Peyer's patch (tissue), 4 donors: ENCODE results near the gene B4GALNT2. TPM values are rescaled to one million over a fixed set of nuclear protein-coding genes. Genes with fewer than 3 reads are reported as not detected.

ENCODE experiments used
- DNase-seq, 3 donors: peaks; one replicate each; pipeline ENCODE4 v3.0.0-alpha.2; 2017 to 2019
- H3K27ac ChIP-seq, 4 donors: fragments of 200-600 bp; sonication (generic); one replicate each; pipeline ENCODE4 v1.5.1; 2016 to 2019
- H3K27me3 ChIP-seq, 2 donors: fragments of 200-600 bp; sonication (generic); one replicate each; pipeline ENCODE4 v1.5.1; 2019
- H3K36me3 ChIP-seq, 3 donors: fragments of 200-600 bp; sonication (generic); one replicate each; pipeline ENCODE4 v1.5.1; 2016 to 2019
- H3K4me1 ChIP-seq, 4 donors: fragments of 200-600 bp; sonication (generic); one replicate each; pipeline ENCODE4 v1.5.1; 2016 to 2019
- H3K4me3 ChIP-seq, 4 donors: fragments of 200-600 bp; sonication (generic); 1 replicate in 3 of 4; 2 replicates in 1 of 4; pipeline ENCODE4 v1.5.1; 2016 to 2019; ENCODE audit warnings: mild to moderate bottlenecking in 1 of 4
- H3K9me3 ChIP-seq, 4 donors: fragments of 200-600 bp; sonication (generic); one replicate each; pipeline ENCODE4 v1.5.1; 2016 to 2019; ENCODE audit warnings: mild to moderate bottlenecking in 1 of 4
- POLR2A ChIP-seq, 2 donors: fragments of 450-650 bp; IDR thresholded peaks; one replicate each; pipeline ENCODE4 v1.5.1; 2017; ENCODE audit warnings: antibody characterized with exemption in 2 of 2, mild to moderate bottlenecking in 2 of 2, moderate library complexity in 2 of 2
- total RNA-seq, 4 donors: library from RNA; depleted of rRNA; stranded (reverse); fragments of >200 nt; gene quantifications; one replicate each; pipeline ENCODE4 v1.1.0, GENCODE V29; 2016
- TF ChIP-seq, protein P1 (sequence below), 6 experiments: fragments of 450-650 bp in 4 of 6; fragments of 200-600 bp in 2 of 6; sonication (generic) in 1 of 6; IDR thresholded peaks; one replicate each; pipeline ENCODE4 v1.5.1; 2017 to 2019; ENCODE audit warnings: antibody characterized with exemption in 6 of 6, mild to moderate bottlenecking in 3 of 6, moderate library complexity in 1 of 6

B4GALNT2 gene
- total RNA-seq, 4 donors from 2014 or later, result 0.83 to 11.2 (median 7.5) TPM

DNA sequence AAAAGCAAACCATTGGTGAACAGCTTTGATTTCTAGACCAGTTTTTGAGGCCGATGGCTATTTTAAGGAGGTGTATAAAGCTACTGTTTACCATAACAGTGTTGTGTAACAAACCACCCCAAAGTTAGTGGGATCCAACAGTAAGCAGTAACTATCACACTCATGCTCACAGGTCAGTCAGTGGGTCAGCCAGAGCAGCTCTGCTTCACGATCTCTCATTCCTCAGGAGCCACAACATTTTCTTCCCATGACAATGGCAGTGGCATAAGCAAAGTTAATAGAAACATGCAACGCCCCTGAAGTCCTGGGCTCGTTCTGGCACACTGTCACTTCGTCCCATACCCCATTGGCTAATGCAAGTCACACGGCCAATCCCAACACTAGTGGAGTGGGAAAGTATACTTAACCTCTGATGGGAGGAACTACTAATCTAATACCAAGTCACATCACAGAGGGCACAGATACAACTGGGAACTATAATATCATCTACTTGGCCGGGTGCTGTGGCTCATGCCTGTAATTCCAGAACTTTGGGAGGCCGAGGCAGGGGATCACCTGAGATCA is 28.0 kb upstream of the B4GALNT2 start:
- Histone ChIP-seq H3K36me3 (no peaks in the 10 kb centered on the region), H3K9me3 (no peaks in the 10 kb centered on the region), H3K4me3 (no peak overlapping the region), H3K4me1 (no peaks in the 10 kb centered on the region), H3K27ac (no peak overlapping the region), H3K27me3 (no peaks in the 10 kb centered on the region)
- no peak for DNase-seq
- TF ChIP-seq, protein P1, sequence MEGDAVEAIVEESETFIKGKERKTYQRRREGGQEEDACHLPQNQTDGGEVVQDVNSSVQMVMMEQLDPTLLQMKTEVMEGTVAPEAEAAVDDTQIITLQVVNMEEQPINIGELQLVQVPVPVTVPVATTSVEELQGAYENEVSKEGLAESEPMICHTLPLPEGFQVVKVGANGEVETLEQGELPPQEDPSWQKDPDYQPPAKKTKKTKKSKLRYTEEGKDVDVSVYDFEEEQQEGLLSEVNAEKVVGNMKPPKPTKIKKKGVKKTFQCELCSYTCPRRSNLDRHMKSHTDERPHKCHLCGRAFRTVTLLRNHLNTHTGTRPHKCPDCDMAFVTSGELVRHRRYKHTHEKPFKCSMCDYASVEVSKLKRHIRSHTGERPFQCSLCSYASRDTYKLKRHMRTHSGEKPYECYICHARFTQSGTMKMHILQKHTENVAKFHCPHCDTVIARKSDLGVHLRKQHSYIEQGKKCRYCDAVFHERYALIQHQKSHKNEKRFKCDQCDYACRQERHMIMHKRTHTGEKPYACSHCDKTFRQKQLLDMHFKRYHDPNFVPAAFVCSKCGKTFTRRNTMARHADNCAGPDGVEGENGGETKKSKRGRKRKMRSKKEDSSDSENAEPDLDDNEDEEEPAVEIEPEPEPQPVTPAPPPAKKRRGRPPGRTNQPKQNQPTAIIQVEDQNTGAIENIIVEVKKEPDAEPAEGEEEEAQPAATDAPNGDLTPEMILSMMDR (IDR thresholded peaks at IDR 0.05), result no peak
- TF ChIP-seq POLR2A (IDR thresholded peaks at IDR 0.05), result no peak

DNA sequence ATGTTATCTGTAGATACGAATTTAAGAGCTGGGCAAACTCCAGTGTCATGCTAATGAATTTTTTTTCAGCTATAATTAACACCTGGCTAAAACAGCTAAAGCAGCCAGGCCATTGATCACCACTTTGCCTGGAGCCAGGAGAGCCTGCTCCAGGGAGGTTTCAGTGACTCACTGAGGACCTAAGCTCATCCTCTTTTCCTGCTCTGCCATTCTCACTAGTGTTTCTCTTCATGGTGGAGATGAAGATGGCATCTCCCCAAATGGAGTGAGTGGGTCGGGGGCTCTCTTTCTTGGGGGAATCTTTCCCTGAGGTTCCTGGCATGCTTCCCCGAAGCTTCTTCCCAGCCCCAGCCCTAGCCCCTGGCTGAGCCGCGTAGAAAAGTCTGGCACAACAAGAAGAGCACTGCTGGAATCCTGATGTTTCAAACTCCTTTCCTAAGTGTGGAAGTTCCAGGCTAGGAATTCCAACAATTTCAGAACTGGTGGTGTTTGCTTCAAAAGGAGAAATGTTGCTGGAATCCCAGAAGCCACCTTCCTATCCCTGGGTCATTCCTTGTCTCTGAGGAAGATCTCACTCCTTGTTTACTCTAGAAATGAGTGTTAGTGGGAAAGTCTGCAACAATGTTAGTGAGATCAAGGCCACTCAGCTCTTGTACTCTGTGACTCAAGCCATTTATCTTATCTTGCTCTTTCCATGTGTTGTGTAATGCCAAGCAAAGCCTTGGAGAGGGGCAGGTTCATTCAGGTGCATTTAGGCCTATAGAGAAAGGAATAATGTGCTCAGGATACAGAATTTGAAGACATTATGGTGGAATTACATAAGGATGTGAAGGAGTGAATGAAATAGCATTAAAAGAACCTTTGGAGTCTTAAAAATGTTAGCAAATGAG is 26.0 kb upstream of the B4GALNT2 start:
- DNase-seq, result no peak
- Histone ChIP-seq H3K4me3 (no peak overlapping the region), H3K36me3 (no peaks in the 10 kb centered on the region), H3K27ac (peak overlapping the region in 2 of 4 donors; percentile 57 to 63), H3K9me3 (no peaks in the 10 kb centered on the region), H3K4me1 (no peaks in the 10 kb centered on the region), H3K27me3 (no peaks in the 10 kb centered on the region)
- TF ChIP-seq, protein P1 (IDR thresholded peaks at IDR 0.05), result no peak
- TF ChIP-seq POLR2A (IDR thresholded peaks at IDR 0.05), result no peak

DNA sequence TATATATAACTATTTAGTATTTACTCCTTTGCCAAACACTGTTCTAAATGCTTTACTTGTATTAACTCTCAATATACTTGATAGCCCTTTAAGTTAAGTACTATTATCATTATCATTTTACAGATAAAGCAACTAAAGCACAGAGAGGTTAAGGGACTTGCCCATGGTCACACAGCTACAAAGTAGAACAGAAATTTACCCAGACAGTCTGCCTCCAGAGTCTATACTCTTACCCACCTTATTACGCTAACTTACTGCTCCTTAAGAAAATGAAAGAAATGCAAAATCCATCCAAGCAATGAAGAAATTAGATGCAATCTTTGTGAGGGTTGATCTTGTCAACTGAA is 25.4 kb upstream of the B4GALNT2 start:
- Histone ChIP-seq H3K4me3 (no peak overlapping the region), H3K27me3 (no peaks in the 10 kb centered on the region), H3K27ac (peak overlapping the region in 1 of 4 donors; percentile 63), H3K9me3 (no peaks in the 10 kb centered on the region), H3K4me1 (no peaks in the 10 kb centered on the region), H3K36me3 (no peaks in the 10 kb centered on the region)
- no peak for DNase-seq
- no peak for TF ChIP-seq POLR2A (IDR thresholded peaks at IDR 0.05)
- TF ChIP-seq, protein P1 (IDR thresholded peaks at IDR 0.05), result no peak

DNA sequence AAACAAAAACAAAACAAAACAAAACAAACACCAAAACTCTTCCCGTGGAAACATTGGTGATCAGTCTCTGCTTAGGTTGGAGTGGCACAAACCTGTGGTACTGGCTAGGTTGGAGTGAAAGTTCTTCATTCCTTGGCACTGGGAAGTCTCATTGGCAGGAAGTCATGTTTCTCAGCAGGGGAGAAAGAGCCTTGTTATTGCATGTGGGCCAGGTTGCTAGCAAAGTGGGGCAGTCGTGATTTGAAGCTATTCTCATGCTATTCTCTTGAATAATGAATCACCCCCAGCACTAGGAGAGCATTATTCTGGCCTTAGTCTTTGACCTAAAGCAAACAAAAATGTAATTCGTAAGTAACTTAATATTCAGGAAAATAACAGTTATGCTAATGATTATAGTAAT is 24.3 kb upstream of the B4GALNT2 start:
- no peaks in the 10 kb centered on the region for H3K4me1 ChIP-seq
- H3K27ac ChIP-seq, result no peak overlapping the region
- H3K36me3 ChIP-seq, result no peaks in the 10 kb centered on the region
- no peak for DNase-seq
- no peak overlapping the region for H3K4me3 ChIP-seq
- no peaks in the 10 kb centered on the region for H3K27me3 ChIP-seq
- no peaks in the 10 kb centered on the region for H3K9me3 ChIP-seq
- TF ChIP-seq POLR2A (IDR thresholded peaks at IDR 0.05), result no peak
- TF ChIP-seq, protein P1 (IDR thresholded peaks at IDR 0.05), result no peak

DNA sequence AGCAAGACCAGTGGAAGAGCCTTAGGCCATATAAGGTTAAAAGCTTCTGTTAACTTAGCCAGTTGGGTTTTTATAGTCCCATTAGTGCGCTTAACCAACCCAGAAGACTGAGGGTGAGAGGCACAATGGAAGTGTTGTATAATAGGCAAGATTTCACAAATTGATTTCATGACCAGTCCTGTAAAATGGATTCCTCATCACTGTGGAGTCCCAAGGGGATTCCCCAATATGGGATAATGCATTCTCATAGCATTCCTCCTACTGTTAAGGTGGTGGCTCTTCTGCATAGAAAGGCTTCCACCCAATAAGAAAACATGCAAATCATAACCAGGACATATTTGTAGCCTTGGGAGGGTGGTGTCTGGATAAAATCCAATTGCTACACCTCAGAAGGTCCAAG is 22.1 kb upstream of the B4GALNT2 start:
- Histone ChIP-seq H3K9me3 (no peaks in the 10 kb centered on the region), H3K27me3 (no peaks in the 10 kb centered on the region), H3K36me3 (no peaks in the 10 kb centered on the region), H3K4me3 (no peak overlapping the region), H3K27ac (no peak overlapping the region), H3K4me1 (no peaks in the 10 kb centered on the region)
- TF ChIP-seq, protein P1 (IDR thresholded peaks at IDR 0.05), result no peak
- TF ChIP-seq POLR2A (IDR thresholded peaks at IDR 0.05), result no peak
- no peak for DNase-seq
